ENCODE results near the gene APOL1. TPM values are rescaled to one million over a fixed set of nuclear protein-coding genes. Genes with fewer than 3 reads are reported as not detected.

APOL1 gene
- total and polyA plus RNA-seq, 9 of the 15 experiments (the other 6 are each of a cell fraction or from before 2014, with no cell fraction given), result 2.5 to 9.7 (median 5.6) TPM

- TF ChIP-seq, protein P1, sequence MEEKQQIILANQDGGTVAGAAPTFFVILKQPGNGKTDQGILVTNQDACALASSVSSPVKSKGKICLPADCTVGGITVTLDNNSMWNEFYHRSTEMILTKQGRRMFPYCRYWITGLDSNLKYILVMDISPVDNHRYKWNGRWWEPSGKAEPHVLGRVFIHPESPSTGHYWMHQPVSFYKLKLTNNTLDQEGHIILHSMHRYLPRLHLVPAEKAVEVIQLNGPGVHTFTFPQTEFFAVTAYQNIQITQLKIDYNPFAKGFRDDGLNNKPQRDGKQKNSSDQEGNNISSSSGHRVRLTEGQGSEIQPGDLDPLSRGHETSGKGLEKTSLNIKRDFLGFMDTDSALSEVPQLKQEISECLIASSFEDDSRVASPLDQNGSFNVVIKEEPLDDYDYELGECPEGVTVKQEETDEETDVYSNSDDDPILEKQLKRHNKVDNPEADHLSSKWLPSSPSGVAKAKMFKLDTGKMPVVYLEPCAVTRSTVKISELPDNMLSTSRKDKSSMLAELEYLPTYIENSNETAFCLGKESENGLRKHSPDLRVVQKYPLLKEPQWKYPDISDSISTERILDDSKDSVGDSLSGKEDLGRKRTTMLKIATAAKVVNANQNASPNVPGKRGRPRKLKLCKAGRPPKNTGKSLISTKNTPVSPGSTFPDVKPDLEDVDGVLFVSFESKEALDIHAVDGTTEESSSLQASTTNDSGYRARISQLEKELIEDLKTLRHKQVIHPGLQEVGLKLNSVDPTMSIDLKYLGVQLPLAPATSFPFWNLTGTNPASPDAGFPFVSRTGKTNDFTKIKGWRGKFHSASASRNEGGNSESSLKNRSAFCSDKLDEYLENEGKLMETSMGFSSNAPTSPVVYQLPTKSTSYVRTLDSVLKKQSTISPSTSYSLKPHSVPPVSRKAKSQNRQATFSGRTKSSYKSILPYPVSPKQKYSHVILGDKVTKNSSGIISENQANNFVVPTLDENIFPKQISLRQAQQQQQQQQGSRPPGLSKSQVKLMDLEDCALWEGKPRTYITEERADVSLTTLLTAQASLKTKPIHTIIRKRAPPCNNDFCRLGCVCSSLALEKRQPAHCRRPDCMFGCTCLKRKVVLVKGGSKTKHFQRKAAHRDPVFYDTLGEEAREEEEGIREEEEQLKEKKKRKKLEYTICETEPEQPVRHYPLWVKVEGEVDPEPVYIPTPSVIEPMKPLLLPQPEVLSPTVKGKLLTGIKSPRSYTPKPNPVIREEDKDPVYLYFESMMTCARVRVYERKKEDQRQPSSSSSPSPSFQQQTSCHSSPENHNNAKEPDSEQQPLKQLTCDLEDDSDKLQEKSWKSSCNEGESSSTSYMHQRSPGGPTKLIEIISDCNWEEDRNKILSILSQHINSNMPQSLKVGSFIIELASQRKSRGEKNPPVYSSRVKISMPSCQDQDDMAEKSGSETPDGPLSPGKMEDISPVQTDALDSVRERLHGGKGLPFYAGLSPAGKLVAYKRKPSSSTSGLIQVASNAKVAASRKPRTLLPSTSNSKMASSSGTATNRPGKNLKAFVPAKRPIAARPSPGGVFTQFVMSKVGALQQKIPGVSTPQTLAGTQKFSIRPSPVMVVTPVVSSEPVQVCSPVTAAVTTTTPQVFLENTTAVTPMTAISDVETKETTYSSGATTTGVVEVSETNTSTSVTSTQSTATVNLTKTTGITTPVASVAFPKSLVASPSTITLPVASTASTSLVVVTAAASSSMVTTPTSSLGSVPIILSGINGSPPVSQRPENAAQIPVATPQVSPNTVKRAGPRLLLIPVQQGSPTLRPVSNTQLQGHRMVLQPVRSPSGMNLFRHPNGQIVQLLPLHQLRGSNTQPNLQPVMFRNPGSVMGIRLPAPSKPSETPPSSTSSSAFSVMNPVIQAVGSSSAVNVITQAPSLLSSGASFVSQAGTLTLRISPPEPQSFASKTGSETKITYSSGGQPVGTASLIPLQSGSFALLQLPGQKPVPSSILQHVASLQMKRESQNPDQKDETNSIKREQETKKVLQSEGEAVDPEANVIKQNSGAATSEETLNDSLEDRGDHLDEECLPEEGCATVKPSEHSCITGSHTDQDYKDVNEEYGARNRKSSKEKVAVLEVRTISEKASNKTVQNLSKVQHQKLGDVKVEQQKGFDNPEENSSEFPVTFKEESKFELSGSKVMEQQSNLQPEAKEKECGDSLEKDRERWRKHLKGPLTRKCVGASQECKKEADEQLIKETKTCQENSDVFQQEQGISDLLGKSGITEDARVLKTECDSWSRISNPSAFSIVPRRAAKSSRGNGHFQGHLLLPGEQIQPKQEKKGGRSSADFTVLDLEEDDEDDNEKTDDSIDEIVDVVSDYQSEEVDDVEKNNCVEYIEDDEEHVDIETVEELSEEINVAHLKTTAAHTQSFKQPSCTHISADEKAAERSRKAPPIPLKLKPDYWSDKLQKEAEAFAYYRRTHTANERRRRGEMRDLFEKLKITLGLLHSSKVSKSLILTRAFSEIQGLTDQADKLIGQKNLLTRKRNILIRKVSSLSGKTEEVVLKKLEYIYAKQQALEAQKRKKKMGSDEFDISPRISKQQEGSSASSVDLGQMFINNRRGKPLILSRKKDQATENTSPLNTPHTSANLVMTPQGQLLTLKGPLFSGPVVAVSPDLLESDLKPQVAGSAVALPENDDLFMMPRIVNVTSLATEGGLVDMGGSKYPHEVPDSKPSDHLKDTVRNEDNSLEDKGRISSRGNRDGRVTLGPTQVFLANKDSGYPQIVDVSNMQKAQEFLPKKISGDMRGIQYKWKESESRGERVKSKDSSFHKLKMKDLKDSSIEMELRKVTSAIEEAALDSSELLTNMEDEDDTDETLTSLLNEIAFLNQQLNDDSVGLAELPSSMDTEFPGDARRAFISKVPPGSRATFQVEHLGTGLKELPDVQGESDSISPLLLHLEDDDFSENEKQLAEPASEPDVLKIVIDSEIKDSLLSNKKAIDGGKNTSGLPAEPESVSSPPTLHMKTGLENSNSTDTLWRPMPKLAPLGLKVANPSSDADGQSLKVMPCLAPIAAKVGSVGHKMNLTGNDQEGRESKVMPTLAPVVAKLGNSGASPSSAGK (IDR thresholded peaks at IDR 0.05), result no peak
- no peak for TF ChIP-seq ZNF12 (CRISPR knock-in tag; IDR thresholded peaks at IDR 0.05)
- no peak for TF ChIP-seq TAF9B (IDR thresholded peaks at IDR 0.05; ENCODE audit: partially characterized antibody)
- TF ChIP-seq CBFA2T2 (conservative IDR thresholded peaks at IDR 0.05), result no peak
- TF ChIP-seq MTA3 (IDR thresholded peaks at IDR 0.05; ENCODE audit: borderline replicate concordance), result no peak
- TF ChIP-seq NELFE (IDR thresholded peaks at IDR 0.05; ENCODE audit: insufficient read depth, insufficient read length), result no peak
- no peak for TF ChIP-seq ZMIZ1 (IDR thresholded peaks at IDR 0.05; ENCODE audit: low read depth in 2 of 2, low read length in 2 of 2)
- TF ChIP-seq RFX5 (IDR thresholded peaks at IDR 0.05; ENCODE audit: low read depth, low read length), result no peak
- no peak for TF ChIP-seq EZH2 (IDR thresholded peaks at IDR 0.05; ENCODE audit: borderline replicate concordance, low read depth, low read length)
Measured at GRCh38 chr22:36227806-36228205, 25.1 kb upstream of the APOL1 start (continued).

Data from K562 (cell line).